GM21717 (cell line): Measurements from ENCODE around the gene CCR6.
"Not testable (repeated sequence)": the region's sequence is repeated elsewhere in the genome, so short reads cannot be mapped to it uniquely, and the experiment has no call there.

Experiments
- ATAC-seq: cut with Tn5 transposase; IDR thresholded peaks from one replicate; pipeline ENCODE4 v1.9.1; 2021; ENCODE audit warnings: mild to moderate bottlenecking, moderate library complexity; ENCODE audit not compliant: unreplicated experiment

CCR6 gene

DNA sequence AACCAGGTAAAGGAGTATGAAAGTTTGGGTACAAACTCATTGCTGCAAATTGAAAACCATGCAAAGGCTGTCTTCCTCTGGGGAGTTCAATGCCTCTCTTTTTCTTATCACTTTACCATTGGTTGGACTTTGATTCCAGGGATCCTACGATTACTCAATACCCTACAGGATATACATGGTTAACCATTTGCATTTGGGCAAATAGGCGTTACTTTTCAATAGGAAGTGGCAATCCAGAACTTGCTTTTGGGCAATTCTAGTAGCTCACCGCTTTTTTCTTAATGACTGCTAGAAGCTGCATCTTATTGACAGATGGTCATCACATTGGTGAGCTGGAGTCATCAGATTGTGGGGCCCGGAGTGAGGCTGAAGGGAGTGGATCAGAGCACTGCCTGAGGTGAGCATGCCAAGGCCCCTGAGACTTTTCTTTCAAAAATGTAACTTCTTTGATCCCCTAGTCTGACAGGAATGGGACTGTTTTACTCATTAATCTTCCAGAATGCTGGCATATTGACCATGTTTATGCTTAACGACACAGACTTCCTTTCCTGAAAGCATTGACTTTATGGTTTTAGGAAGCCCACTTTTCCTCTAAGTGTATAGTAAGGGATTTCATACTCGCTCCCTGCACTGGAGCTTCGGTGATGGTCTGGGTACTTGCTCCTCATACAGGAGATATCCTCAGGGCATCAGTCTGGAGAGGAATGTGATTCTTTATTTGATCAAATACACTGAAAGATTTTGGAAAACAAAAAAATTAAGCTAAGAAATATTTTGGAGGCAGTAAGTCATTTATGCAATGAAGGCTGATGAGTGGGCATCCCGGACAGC, at the start of gene CCR6:
Gene CCR6 (plus strand): TSS at position 270 of the 831 bp plus-strand sequence. CDS start 13,039 bp downstream, outside the sequence.
- ATAC-seq: no peak

GRCh38 chr6:167073679-167074274, 49.1 kb upstream of the CCR6 start:
- ATAC-seq: no peak

GRCh38 chr6:167077241-167077932, 45.5 kb upstream of the CCR6 start:
- ATAC-seq: no peak

DNA sequence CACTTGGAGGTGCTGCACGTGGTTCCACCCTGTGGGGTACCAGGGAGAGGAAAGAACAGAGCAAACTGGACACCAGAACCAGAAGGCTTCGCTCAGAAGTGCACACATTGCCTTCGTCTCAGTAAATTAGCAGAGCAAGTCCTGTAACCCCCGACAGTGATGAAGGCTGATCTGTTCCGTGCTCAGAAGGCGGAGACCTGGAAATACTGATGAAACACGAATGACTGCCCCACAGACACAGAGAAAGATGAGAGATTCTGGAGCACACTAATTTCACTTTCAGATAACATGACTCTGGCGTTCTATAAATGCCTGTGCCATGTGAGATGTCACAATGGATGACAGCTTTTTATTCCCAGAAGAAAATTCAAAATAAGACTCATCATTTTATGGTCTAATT, 44.2 kb upstream of the CCR6 start:
- ATAC-seq: no peak

DNA sequence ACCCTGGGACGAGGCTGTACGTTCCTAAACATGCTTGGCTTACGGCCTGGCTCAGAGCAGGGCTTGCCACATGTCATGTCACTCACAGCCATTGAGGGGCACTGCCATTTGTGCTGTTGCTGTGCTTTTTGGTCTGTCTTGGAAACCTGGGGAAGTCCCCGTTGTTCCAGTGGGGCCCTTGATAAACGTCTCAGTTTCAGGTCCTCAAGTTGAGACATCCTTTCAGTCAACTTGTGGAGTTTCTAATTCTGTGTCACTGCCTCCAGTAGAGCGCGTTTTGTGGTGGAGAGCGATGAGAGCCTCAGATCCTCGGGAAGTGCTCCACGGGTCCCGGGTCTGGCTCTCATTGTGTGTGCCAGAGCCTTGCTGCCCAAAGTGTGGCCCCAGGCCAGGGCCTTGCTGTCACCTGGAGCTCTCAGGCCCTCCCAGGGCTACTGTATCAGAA, 43.0 kb upstream of the CCR6 start:
- ATAC-seq: peak; percentile 100

GRCh38 chr6:167087857-167088354, 35.0 kb upstream of the CCR6 start:
- ATAC-seq: no peak

DNA sequence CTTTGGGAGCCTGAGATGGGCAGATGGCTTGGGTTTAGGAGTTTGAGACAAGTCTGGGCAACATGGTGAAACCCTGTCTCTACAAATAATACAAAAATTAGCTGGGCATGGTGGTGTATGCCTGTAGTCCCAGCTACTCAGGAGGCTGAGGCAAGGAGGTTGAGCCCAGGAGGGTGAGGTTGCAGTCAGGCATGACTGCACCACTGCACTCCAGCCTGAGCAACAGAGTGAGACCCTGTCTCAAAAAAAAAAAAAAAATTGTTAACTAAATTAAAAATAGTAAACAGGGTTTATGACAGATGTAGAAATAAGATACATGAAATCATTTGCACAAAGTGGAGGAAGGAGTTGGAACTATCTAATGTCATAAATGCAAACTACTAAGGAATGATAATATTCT, 34.2 kb upstream of the CCR6 start:
- ATAC-seq: not testable (repeated sequence)

DNA sequence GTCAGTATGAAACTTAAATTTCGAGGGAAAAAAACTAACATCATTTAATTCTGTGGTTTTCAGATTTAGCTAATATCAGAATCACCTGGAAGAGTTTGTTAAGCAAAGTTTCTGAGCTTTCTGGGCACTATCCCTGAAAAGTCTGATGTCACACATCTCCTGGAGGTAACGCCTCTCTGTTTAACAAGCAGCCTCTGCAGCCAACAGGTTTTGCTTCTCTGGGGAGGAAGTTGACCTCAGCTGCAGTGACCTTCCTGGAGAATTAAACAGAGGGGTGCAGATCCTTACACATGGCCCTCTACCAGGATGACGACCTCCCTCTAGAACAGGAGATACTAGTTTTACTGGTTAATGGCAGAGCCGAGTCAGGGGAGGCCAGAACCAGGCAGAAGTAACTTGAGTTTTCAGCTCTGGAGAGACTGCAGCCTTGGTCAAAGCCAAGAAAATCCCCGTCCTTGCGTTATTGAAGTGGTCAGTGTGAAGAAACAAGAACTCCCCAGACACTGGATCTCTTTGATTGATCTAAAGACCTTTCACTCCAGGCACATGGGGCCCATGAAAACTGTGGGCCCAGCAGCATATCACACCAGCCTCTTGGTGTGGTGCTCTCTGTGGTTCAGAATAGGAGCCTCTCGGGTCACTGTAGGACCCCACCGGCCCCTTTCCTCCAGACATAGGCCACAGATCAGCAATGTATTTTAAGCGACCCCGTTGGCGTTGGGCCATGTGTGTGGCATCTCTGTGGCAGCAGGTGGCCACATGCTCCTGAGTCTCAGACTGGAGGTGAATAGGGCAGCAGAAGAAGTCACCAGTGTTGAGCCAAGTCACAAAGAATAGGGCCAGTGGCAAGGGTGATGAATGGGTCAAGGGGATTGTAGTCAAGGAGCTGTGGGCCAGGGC, 33.4 kb upstream of the CCR6 start:
- no peak for ATAC-seq

GRCh38 chr6:167090171-167090570, 32.7 kb upstream of the CCR6 start:
- ATAC-seq: no peak

GRCh38 chr6:167091026-167091804, 31.7 kb upstream of the CCR6 start:
- ATAC-seq: no peak

- ATAC-seq: no peak
These were observed 31.1 kb upstream of the CCR6 start for GRCh38 chr6:167091805-167092107.

- no peak for ATAC-seq
These were observed 30.1 kb upstream of the CCR6 start for GRCh38 chr6:167092672-167093339.

GRCh38 chr6:167093406-167093921, 29.4 kb upstream of the CCR6 start:
- no peak for ATAC-seq

- ATAC-seq: peak; percentile 42
These were observed 28.9 kb upstream of the CCR6 start for GRCh38 chr6:167093922-167094432.

GRCh38 chr6:167094436-167094819, 28.5 kb upstream of the CCR6 start:
- ATAC-seq: peak; percentile 12

GRCh38 chr6:167094820-167095637, 27.9 kb upstream of the CCR6 start:
- peak; percentile 58 for ATAC-seq

DNA sequence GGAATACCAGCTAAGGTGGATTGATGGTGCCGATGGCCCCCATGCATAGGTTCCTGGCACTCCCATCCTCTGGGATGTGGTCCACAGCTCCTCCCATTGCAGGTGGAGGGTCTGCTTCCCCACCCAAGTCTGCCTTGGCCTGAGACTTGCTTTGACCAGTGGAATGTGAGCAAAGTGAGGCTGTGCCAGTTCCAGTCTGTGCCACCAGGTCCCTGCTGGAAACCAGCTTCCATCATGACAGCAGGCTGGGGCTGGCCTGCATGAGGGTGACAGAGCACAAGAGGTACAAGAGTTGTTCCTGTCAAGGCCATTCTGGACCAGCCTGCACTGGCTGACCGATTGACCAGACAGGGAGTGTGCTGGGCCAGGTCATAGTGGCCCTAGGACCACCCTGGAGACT, 27.0 kb upstream of the CCR6 start:
- ATAC-seq: no peak

GRCh38 chr6:167096991-167097390, 25.9 kb upstream of the CCR6 start:
- ATAC-seq: no peak
